Karpas-422 (cell line): ENCODE measurements around the gene UNC13C. TPM values are rescaled to one million over a fixed set of nuclear protein-coding genes. Genes with fewer than 3 reads are reported as not detected.

Experiments
- DNase-seq: peaks from one replicate; pipeline ENCODE4 v3.0.0-alpha.2; 2015
- H2AFZ ChIP-seq: fragments of 200-600 bp; sonication (generic); 2 replicates; pipeline ENCODE4 v1.6.1; 2014; ENCODE audit warnings: antibody characterized with exemption, low read length, mixed read lengths
- H3K27ac ChIP-seq: fragments of 200-600 bp; sonication (generic); 2 replicates; pipeline ENCODE4 v1.5.1; 2014; ENCODE audit warnings: mild to moderate bottlenecking, low read length, moderate library complexity
- H3K27me3 ChIP-seq: fragments of 200-600 bp; sonication (generic); 2 replicates; pipeline ENCODE4 v1.6.1; 2014; ENCODE audit warnings: low read length, mixed read lengths
- H3K36me3 ChIP-seq: fragments of 200-600 bp; sonication (generic); 2 replicates; pipeline ENCODE4 v1.6.1; 2014; ENCODE audit warnings: low read length, mixed read lengths; ENCODE audit not compliant: insufficient read depth
- H3K4me1 ChIP-seq: fragments of 200-600 bp; sonication (generic); 2 replicates; pipeline ENCODE4 v1.6.1; 2014; ENCODE audit warnings: mild to moderate bottlenecking, low read length, mixed read lengths
- H3K4me2 ChIP-seq: fragments of 200-600 bp; sonication (generic); 2 replicates; pipeline ENCODE4 v1.6.1; 2014; ENCODE audit warnings: low read length, low read depth, mild to moderate bottlenecking; ENCODE audit not compliant: poor library complexity, severe bottlenecking
- H3K4me3 ChIP-seq: fragments of 200-600 bp; sonication (generic); 2 replicates; pipeline ENCODE4 v1.5.1; 2014; ENCODE audit warnings: mild to moderate bottlenecking, antibody characterized with exemption, low read length, mixed read lengths
- H3K79me2 ChIP-seq: fragments of 200-600 bp; sonication (generic); 2 replicates; pipeline ENCODE4 v1.6.1; 2014; ENCODE audit warnings: mild to moderate bottlenecking, low read length, mixed read lengths
- H3K9ac ChIP-seq: fragments of 200-600 bp; sonication (generic); 2 replicates; pipeline ENCODE4 v1.6.0; 2014; ENCODE audit warnings: low read length
- H3K9me2 ChIP-seq: fragments of 200-600 bp; sonication (generic), shearing (Covaris generic); replicated peaks from 2 replicates; pipeline ENCODE4 v1.6.0; 2014; ENCODE audit warnings: mild to moderate bottlenecking, low read length, moderate library complexity; ENCODE audit not compliant: insufficient read depth
- H3K9me3 ChIP-seq: fragments of 300-700, 200-600 bp; sonication (generic); 2 replicates; pipeline ENCODE4 v1.6.1; 2014; ENCODE audit warnings: low read length, mixed read lengths
- H4K20me1 ChIP-seq: fragments of 200-600 bp; sonication (generic); 2 replicates; pipeline ENCODE4 v1.6.1; 2014; ENCODE audit warnings: mild to moderate bottlenecking, antibody characterized with exemption, low read length, low read depth; ENCODE audit not compliant: insufficient read depth
- total RNA-seq: library from RNA; depleted of rRNA; stranded (reverse); fragments of >200 nt; shearing (Covaris generic); gene quantifications from 2 replicates; pipeline ENCODE4 v1.2.3, GENCODE V29; 2014; ENCODE audit warnings: low replicate concordance

UNC13C gene
- total RNA-seq, 1 experiment from 2014 or later, result not detected

DNA sequence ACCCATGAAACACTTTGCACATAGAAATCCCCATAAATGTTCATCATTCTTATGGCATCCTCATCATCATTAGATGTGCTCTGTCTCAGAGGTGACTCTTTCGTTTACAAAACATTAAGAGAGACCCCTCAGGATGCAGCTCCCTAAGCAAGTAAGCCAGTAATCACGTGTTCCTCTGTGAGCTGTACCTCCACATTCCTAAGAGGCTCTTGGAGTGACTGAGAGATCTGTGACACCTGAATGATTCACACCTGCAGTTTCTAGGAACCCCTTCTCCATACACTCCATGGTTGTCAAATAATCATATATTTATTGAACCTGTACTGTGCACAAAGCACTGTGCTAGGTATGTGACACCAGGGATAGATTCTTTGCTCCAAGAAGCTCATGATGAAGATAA lies 602.4 kb downstream of the UNC13C start:
- no peak for DNase-seq
- H3K27me3 ChIP-seq, result no peaks in the 10 kb centered on the region

DNA sequence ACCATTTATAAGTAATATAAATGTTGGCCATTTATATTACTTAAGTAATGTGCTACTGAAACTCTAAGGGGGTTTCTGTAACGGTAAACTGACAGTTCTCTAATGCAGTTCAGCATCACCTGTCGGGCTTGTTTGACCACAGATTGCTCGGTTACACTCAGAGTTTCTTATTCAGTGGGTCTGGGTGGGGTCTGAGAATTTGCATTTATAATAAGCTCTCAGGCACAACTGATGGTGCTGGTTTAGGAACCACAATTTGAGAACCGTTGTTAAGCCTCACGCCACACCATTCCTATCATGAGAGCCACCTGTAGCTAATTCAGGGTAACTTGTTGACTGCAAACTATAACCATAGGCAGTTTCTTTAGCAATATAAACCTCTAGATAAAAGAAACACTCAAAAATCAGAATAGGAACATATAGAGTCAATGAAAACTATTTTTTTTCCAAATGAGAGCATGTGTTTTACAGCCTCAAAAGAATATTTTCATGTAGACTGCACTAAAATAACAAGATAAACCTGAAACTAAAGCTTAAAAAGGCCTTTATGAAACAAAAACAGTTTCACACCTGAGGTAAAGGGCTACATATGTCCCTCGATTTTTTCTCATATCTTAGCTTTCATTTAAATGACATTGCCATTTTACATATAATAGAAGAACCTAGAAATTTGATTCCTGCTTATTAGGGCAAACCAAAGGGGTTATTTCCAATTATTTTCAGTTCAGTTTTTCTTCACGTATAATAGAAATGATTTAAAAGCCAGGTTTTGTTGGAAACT lies 604.8 kb downstream of the UNC13C start:
- H2AFZ ChIP-seq, result no peak overlapping the region
- DNase-seq, result no peak

More for the DNA sequence above, 602.4 kb downstream of the UNC13C start:
- Histone ChIP-seq H3K36me3 (no peaks in the 10 kb centered on the region), H3K4me2 (no peak overlapping the region), H3K4me3 (no peak overlapping the region), H4K20me1 (no peaks in the 10 kb centered on the region), H3K9me2 (no peaks in the 10 kb centered on the region), H2AFZ (no peak overlapping the region), H3K4me1 (no peaks in the 10 kb centered on the region), H3K9ac (no peak overlapping the region), H3K9me3 (peaks cover 2% of the 10 kb centered on the region; the same call in 1 of the 2 replicates), H3K27ac (no peak overlapping the region), H3K79me2 (no peaks in the 10 kb centered on the region)

DNA sequence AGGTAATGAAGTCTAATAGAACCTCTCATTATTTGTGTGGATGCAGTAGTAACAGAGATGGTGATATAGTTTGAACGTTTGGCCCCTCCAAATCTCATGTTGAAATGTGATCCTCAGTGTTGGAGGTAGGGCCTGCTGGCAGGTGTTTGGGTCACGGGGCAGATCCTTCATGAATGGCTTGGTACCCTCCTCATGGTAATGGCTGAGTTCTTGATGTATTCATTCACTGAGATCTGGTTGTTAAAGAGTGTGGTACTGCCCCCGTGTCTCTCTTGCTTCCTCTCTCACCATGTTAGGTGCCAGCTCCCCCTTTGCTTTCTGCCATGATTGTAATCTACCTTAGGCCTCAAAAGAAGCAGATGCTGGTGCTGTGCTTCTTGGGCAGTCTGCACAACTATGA lies 606.8 kb downstream of the UNC13C start:
- Histone ChIP-seq H3K9me2 (no peaks in the 10 kb centered on the region), H3K4me1 (no peaks in the 10 kb centered on the region), H3K36me3 (no peaks in the 10 kb centered on the region), H4K20me1 (no peaks in the 10 kb centered on the region), H3K9ac (no peak overlapping the region), H3K79me2 (no peaks in the 10 kb centered on the region), H3K9me3 (no peaks in the 10 kb centered on the region), H3K4me3 (no peak overlapping the region), H3K4me2 (no peak overlapping the region), H3K27me3 (no peaks in the 10 kb centered on the region), H3K27ac (no peak overlapping the region), H2AFZ (no peak overlapping the region)
- DNase-seq, result no peak

More for the DNA sequence above, 604.8 kb downstream of the UNC13C start:
- Histone ChIP-seq H3K27ac (no peak overlapping the region), H3K9ac (no peak overlapping the region), H3K4me2 (no peak overlapping the region), H3K27me3 (no peaks in the 10 kb centered on the region), H4K20me1 (no peaks in the 10 kb centered on the region), H3K9me3 (no peaks in the 10 kb centered on the region), H3K36me3 (no peaks in the 10 kb centered on the region), H3K4me3 (no peak overlapping the region), H3K9me2 (no peaks in the 10 kb centered on the region), H3K4me1 (no peaks in the 10 kb centered on the region), H3K79me2 (no peaks in the 10 kb centered on the region)

DNA sequence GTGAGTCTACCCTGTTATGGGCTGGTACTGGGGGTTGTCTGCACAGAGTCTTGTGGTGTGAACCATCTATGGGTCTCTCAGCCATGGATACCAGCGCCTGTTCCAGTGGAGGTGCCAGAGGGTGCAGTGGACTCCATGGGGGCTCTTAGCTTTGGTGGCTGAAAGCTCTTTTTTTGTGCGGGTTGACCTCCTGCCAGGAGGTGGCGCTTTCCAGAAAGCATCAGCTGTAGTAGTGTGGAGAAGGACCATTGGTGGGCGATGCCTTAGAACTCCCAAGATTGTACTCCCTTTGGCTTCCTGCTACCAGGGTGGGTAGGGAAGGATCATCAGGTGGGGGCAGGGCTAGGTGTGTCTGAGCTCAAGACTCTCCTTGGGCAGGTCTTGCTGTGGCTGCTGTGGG lies 615.9 kb downstream of the UNC13C start:
- H3K79me2 ChIP-seq, result no peaks in the 10 kb centered on the region
- H2AFZ ChIP-seq, result no peak overlapping the region
- no peak overlapping the region for H3K4me2 ChIP-seq
- no peak overlapping the region for H3K27ac ChIP-seq
- no peaks in the 10 kb centered on the region for H3K9me2 ChIP-seq
- no peaks in the 10 kb centered on the region for H4K20me1 ChIP-seq
- H3K27me3 ChIP-seq, result no peaks in the 10 kb centered on the region
- no peak overlapping the region for H3K4me3 ChIP-seq
- peaks cover 18% of the 10 kb centered on the region for H3K9me3 ChIP-seq
- no peaks in the 10 kb centered on the region for H3K4me1 ChIP-seq
- DNase-seq, result no peak
- H3K36me3 ChIP-seq, result no peaks in the 10 kb centered on the region
- no peak overlapping the region for H3K9ac ChIP-seq

DNA sequence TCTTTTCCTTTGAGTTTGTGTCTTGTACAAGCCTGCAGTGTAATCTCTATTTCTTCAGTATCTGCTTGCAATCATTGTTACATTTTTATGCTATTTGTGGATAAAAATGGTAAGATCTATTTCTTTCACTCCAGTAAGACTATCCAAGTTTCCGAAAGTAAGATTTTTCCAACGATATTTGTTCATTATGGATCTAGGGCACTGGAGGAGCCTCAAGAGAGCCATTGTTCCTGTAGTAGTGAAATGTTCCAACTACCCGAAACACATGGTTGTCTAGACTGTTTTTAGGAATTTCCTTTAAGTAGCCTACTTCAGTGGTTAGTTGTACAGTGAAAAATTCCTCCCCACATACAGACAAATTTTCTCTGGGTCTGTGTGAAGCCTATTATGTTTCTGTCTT lies 621.1 kb downstream of the UNC13C start:
- Histone ChIP-seq H3K9me2 (no peaks in the 10 kb centered on the region), H3K79me2 (no peaks in the 10 kb centered on the region), H3K9me3 (peaks cover 15% of the 10 kb centered on the region), H3K27me3 (no peaks in the 10 kb centered on the region), H3K9ac (no peak overlapping the region), H3K27ac (no peak overlapping the region), H4K20me1 (no peaks in the 10 kb centered on the region), H3K36me3 (no peaks in the 10 kb centered on the region), H3K4me2 (no peak overlapping the region), H2AFZ (no peak overlapping the region), H3K4me1 (no peaks in the 10 kb centered on the region), H3K4me3 (no peak overlapping the region)
- no peak for DNase-seq

DNA sequence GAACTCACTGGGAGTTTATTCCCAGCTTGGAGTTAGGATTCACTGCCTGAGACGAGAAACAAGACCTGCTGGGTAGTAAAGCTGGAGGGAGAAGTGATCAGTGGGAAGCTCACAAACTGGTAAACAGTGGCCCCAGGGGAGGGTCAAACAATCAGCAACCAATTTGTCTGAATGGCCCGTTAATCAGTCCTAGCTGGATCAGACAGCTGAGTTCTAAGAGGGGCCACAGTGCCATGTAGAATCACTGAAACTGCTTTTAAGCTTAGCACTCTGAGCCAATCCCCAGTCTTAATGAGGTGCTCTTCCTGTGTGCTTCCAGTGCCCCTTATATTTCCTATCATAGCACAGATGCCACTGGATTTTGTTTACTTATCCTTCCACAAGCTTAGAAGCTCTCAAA lies 626.8 kb downstream of the UNC13C start:
- no peak for DNase-seq
- H3K9me2 ChIP-seq, result no peaks in the 10 kb centered on the region
- H3K9ac ChIP-seq, result no peak overlapping the region
- H2AFZ ChIP-seq, result no peak overlapping the region
- H3K4me2 ChIP-seq, result no peak overlapping the region
- H3K4me1 ChIP-seq, result no peaks in the 10 kb centered on the region
- no peaks in the 10 kb centered on the region for H3K79me2 ChIP-seq
- H3K27ac ChIP-seq, result no peak overlapping the region
- peaks cover 6% of the 10 kb centered on the region; the same call in 1 of the 2 replicates for H3K9me3 ChIP-seq
- no peak overlapping the region for H3K4me3 ChIP-seq
- H3K27me3 ChIP-seq, result no peaks in the 10 kb centered on the region
- no peaks in the 10 kb centered on the region for H3K36me3 ChIP-seq
- H4K20me1 ChIP-seq, result no peaks in the 10 kb centered on the region

DNA sequence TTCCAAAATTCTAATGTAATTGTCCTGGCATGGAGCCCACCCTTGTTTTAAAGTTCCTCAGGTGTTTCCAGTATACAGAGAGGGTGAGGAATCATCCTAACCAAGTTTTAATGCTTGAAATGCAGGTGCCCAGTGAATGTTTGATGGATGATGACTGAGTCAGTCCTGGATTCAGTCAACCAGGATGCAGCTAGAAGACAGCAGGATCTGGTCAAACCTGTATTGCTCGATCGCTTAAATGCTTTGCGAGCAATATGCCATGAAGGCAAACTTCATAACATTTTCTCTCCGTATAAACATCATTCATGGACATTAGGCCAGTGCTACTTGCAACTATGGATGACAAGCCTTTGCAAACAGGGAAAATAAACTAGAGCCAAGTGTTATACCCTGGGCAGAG lies 627.3 kb downstream of the UNC13C start:
- peaks cover 9% of the 10 kb centered on the region; the same call in 1 of the 2 replicates for H3K9me3 ChIP-seq
- no peaks in the 10 kb centered on the region for H3K9me2 ChIP-seq
- no peaks in the 10 kb centered on the region for H3K36me3 ChIP-seq
- H3K4me3 ChIP-seq, result no peak overlapping the region
- no peaks in the 10 kb centered on the region for H3K79me2 ChIP-seq
- no peak overlapping the region for H3K4me2 ChIP-seq
- no peaks in the 10 kb centered on the region for H4K20me1 ChIP-seq
- no peaks in the 10 kb centered on the region for H3K27me3 ChIP-seq
- no peak overlapping the region for H3K9ac ChIP-seq
- no peaks in the 10 kb centered on the region for H3K4me1 ChIP-seq
- no peak overlapping the region for H2AFZ ChIP-seq
- DNase-seq, result no peak
- H3K27ac ChIP-seq, result no peak overlapping the region

DNA sequence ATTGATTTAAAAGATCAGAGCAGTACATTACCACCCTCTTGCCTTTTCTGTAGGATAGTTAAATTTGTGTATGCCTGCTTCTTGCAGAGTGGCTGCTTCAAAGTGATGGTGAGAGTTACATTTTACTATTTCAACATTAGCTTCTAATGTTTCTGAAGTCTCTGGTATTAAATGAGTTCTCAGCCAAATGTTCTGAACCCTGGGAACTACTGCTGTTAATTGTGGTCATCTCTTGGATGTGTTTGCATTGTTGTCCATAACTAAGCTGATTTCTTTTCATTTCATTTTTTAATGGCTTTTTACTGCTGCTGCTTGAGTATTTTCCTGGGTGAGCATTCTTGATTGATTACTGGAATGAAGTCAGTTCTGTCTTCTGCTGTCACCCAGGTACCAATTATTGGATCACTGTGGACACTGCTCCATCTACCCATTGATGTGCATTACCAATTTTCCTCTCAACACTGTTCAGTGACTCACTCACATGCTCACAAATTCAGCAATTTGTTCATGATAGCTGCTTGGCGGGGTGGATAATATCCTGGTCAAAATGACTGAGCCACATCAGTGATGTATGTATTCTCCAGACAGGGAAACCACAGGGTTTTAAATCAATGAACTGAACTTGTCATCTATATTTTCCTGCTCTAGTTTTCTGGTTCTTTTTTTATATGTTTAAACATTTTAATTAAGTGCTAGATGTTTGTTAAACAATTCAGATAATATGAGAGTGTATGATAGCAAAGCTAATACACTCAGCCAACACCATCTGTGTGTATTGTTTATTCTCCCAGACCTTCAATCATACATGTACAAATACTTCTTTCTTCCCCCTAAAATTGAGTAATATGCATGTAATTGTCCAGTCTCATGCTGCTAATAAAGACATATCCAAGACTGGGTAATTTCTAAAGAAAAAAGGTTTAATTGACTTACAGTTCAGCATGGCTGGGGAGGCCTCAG lies 630.9 kb downstream of the UNC13C start:
- H3K79me2 ChIP-seq, result no peaks in the 10 kb centered on the region
- no peak overlapping the region for H2AFZ ChIP-seq
- DNase-seq, result no peak
- H3K4me1 ChIP-seq, result no peaks in the 10 kb centered on the region
- H3K27me3 ChIP-seq, result no peaks in the 10 kb centered on the region
- no peak overlapping the region for H3K27ac ChIP-seq
- no peak overlapping the region for H3K4me3 ChIP-seq
- no peak overlapping the region for H3K9ac ChIP-seq
- H3K9me2 ChIP-seq, result no peaks in the 10 kb centered on the region
- H3K36me3 ChIP-seq, result no peaks in the 10 kb centered on the region
- no peaks in the 10 kb centered on the region for H4K20me1 ChIP-seq
- no peak overlapping the region for H3K4me2 ChIP-seq
- H3K9me3 ChIP-seq, result peaks cover 12% of the 10 kb centered on the region; the same call in 1 of the 2 replicates
